Activated CD8-positive, alpha-beta memory T cell treated with anti-CD3 and anti-CD28 coated beads for 48 hours (primary cell): ENCODE data around the gene REXO2.

Source experiments
- DNase-seq, 3 experiments: peaks; one replicate each; pipeline ENCODE4 v3.0.0-alpha.2; 2020; ENCODE audit warnings: low read depth in 2 of 3, low spot score in 2 of 3

The REXO2 gene

DNA sequence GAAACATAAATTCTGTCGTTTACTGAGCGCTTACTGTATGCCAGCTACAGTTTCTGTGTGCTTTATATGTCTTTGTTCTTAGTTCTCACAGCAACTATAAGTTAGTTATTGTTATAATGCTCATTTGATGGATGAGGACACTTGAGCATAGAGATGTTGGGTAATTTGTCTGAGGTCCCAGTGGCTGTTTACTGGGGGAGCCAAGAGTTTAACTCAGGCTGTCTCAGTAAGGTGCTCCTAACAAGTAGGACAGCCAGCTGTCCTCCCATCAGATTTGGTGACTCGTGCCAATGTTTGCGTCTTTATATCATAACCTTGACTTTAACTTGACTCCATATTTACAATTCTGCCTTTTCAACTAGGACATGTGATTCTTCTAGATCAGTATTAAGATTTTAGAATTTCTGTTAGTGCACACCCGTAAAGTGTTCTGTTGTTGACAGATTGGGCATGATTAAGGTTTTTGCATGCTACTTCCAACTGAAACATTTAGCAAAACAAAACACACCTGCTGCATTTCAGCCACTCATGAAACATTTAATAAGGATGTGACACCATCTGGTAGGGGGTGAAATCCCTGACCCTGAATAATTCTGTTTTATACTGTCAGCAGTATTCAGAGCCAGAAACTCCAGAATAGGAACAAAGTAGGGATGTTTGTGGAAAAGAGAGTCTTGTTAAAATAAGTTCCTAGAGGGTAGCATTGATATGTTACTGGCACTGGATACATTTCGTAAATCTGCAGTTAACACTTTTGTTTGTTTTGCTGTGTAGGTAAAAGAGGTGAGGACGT lies 1.9 kb downstream of the REXO2 start:
- no peak for DNase-seq

DNA sequence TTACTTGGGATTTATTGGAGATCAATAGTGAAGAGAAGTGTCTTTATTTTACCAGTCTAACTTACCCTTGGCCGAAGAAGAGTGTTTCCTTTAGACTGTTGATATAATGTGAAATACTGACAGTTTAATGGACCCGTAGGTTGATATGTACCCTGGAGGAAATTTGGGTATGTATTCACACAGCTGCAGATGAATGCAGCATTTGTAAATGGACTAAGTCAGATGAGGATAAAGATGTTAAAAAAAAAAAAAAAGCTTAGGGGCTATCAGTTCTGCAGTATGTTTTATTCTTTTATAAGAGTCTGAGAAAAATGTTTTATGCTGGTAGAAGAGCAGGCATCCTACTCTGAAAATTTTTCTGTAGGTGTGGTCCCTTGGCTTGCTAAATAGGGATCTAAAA lies 2.7 kb downstream of the REXO2 start:
- no peak for DNase-seq

DNA sequence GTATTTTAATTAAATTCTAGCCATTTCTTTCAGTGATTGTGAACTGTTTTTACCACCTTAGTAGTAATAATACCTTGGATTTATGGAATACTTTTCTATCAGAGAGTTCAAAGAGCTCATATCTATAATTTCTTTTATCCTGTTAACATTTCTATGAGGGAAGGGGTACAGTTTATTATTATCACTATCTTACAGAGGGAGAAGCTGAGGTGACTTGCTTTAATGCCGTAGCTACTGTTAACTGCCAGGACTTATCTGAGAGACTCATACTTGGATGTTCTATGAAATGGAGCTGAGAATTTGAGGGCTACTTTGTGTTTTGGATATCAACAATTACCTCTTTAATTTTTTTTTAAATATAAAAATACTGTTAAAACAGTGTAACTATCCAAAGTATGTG lies 3.3 kb downstream of the REXO2 start:
- no peak for DNase-seq

DNA sequence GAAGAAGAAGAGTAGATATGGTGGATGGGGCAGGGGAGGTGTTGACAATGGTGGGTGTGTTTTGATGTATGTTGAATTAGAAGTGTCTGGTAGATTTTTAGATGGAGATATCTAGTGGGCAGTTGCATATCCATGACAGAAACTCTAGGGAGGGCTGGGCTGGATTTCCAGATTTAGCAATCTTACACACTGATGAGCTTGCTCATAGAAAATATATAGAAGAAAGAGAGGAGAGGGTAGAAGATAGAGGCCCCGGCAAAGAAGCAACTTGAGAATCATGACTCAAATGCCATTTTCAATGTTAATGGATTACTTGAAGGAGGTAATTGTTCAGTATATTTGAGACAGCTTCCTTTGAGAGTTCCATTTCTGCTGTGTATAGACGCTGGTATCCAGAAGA lies 8.2 kb downstream of the REXO2 start:
- DNase-seq = no peak

- no peak for DNase-seq
These were observed 8.6 kb downstream of the REXO2 start for GRCh38 chr11:114447892-114448291.

DNA sequence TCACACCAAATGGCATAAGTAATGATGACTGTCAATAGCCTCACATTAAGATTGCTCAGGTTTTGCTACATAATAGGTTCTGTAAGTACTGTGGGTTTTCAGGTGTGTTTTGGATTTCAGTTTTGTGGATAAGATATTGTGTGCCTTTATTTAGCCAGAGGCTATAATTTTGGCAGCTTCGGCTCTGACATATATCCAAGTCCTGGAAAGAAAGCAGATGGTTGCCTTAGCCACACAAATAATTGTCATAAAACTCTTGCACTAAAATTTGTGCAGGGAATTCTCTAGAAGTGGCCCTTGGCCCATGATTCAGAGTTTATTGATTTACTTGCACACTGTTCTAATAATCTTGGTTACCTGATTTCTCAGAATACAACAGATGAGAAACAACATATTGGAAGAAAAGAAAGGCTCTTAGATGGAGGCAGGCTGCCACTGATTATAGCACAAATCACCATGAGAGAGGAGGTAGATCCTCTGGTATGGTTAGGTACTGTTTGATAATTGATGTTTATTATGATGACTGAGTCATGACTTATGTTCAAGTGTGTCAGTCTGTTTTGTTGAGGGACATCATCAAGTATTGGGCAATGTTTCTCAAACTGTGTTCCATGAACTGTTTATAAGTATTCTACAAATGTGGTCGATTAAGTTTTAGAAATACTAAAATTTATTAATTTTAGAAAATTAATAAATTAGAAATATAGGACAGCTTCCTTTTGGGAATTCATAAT lies 9.6 kb downstream of the REXO2 start:
- DNase-seq = no peak

- no peak for DNase-seq
These were observed 10.6 kb downstream of the REXO2 start for GRCh38 chr11:114449845-114450244.

DNA sequence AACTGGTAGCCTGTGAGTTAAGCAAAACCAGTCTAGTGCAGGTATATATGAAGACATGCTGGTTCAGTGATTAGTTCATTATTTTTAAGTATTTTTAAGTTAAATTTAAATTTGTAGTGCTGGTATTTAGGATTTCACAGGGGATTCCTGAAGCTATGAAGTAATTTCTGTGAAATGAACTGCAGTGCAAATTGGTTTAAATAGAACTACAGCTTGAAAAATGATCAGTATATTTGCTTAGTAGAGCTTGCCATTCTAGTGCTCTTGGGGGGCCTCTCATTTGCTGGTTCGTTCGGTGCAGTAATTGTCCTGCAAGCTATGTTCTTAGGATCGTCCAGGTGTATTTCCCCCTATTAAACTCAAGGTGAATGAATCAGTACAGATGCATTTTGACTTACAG lies 13.1 kb downstream of the REXO2 start:
- no peak for DNase-seq

DNA sequence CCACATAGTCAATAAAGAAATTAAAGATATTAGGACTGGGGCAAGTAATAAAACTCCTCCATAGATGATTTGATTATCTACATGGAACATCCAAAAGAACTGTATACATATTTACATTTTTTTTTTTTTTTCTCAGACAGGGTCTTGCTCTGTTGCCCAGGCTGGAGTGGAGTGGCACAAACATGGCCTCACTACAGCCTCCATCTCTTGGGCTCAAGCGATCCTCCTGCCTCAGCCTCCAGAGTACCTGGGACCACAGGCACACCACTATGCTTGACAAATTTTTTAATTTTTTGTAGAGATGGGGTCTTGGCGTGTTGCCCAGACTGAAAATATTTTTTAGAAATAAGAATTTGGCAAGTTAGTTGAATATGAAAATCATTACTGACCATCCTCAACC lies 24.7 kb downstream of the REXO2 start:
- DNase-seq = no peak

- DNase-seq = no peak
These were observed 27.5 kb downstream of the REXO2 start for GRCh38 chr11:114466742-114467141.

DNA sequence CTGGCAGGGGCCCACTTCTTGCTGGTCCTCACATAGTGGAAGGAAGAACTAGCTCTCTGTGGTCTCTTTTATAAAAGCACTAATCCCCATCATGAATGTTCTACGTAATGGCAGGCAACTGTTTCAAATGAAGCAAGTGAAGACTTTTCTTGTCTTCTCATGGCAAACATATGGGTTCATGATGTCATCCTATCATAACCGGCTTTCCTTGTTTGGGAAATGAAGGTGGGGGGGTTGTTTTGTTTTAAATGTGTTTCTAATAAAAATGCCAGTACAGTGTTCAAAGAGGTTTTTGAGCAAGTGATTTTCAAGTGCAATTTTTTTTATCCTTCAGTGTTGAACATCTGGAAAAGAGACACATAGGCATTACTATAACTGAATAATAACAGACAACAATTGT lies 33.4 kb downstream of the REXO2 start:
- DNase-seq = no peak

DNA sequence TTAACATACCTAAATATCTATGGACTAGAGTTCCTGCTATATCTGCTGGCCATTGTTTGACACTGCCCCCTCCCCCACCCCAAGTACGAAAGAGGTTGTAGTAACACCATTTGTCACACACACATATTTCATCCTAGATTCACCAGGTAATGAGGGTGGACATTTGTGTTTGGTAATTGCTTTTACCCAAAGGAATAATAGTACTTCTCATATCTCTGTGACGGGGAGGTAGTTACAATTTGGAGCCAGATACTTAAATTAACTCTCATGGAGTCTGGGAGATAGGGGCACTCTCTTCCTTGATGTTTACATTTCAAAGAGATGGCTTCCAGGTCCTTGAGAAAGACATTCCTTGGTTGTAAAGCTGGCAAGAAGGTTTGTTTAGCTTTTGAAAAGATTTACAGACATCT lies 38.7 kb downstream of the REXO2 start:
- DNase-seq = no peak

DNA sequence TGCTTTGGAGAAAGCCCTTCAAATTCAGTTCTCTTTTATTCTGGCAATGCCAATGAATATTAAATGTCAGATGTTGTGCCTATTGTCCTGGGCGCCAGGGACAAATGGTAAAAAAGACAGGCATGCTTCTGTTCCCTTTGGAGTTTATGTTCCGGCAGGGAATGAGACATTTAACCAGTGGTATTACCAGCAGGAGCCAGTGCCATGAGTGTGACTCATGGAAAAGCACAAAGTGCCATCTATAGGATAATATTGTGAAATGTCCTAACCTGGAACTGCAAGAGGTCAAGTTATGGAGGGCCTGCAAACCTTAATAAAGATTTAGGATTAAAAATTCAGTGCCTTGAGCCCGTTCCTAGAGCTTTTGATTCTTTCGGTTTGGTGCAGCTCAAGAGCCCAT lies 39.5 kb downstream of the REXO2 start:
- DNase-seq = no peak

DNA sequence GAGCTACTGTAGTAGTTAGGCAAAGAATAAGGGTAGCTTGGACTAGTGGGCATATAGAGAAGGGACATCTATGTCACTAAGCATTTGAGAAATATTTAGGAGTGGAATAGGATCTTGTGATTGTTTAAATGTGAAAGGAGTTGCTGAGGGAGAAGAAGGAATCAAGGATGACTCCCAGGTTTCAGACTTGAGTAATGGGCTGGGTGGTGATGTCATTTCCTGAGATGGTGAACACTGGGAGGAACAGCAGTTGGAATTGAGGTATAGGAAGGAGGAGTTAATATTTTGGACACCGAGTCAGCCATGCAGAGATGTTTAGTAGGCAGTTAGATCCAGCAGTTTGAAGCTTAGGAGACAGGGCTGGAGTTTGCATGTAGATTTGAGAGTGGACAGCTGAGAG lies 40.1 kb downstream of the REXO2 start:
- DNase-seq = no peak

- no peak for DNase-seq
These were observed 42.8 kb downstream of the REXO2 start for GRCh38 chr11:114482114-114482513.

DNA sequence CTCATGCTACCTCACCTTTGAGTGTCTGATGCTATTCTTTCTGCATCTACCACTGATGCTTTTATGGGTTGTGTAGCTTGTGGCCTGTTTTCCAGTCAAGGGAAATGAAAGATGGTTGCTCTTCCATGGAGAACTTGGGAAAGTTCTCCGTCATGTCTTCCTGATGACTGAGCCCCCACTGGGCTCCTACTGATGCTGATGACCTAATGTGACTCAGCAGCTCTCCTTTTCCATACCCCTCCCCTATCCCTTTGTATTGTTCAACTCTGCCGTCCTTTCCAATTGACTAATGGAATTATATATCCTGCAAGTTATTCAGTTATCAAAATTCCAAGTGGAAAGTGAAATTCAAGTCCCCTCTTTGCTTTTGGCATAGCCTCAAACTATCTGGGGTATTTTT lies 44.7 kb downstream of the REXO2 start:
- no peak for DNase-seq

DNA sequence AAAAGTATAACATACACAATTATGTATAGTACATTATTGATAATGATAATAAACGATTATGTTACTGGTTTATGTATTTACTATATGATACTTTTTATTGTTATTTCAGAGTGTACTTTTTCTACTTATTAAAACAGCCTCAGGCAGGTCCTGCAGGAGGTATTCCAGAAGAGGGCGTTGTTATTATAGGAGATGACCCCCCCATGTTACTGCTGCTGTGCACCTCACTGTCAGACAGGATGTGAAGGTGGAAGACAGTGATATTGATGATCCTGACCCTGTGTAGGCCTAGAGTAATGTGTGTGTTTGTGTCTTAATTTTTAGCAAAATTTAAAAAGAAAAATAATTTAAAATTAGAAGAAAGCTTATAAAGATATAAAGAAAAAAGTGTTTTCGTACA lies 57.6 kb downstream of the REXO2 start:
- no peak for DNase-seq

DNA sequence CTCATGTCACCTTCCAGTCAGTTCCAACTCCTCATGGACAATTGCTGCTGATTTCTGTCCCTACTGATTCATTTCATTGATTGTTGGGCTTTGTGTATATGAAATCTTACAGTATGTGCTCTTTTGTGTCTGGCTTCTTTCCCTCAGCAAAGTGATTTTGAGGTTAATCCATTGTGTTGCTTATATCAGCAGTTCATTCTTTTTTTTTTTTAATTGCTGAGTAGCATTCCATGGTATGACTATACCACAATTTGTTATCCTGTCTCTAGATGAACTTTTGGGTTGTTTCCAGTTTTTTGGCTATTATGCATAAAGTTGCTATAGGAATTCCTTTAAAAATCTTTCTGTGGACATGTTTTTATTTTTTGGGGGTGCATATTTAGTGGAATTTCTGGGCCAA lies 60.5 kb downstream of the REXO2 start:
- no peak for DNase-seq
